A673 (cell line): ENCODE data around the gene CST9.

ENCODE experiments used
- CTCF ChIP-seq: fragments of 300-800, 200-600 bp; sonication (generic); conservative IDR thresholded peaks from 2 replicates; pipeline ENCODE4 v1.5.1; 2017; ENCODE audit warnings: low read depth, mild to moderate bottlenecking, antibody characterized with exemption, low read length, moderate library complexity, mixed read lengths
- EZH2 ChIP-seq: fragments of 200-600 bp; sonication (generic); IDR thresholded peaks from 2 replicates; pipeline ENCODE4 v1.6.1; 2017; ENCODE audit warnings: borderline replicate concordance, low read depth, mild to moderate bottlenecking, mixed read lengths, antibody characterized with exemption, low read length; ENCODE audit not compliant: poor library complexity, severe bottlenecking

- TF ChIP-seq CTCF (no peak), EZH2 (no peak)
Measured at GRCh38 chr20:23630392-23630849, 24.7 kb upstream of the CST9 start.
